SH-SY5Y (cell line): ENCODE data around the gene POU6F2.

Experiments used
- GATA2 ChIP-seq: IDR thresholded peaks from 2 replicates; pipeline ENCODE4 v1.6.1; 2011; ENCODE audit warnings: mild to moderate bottlenecking, low read depth, low read length
- GATA3 ChIP-seq: IDR thresholded peaks from 2 replicates; pipeline ENCODE4 v1.6.1; 2011; ENCODE audit warnings: low read depth, mild to moderate bottlenecking, low read length, moderate library complexity

- TF ChIP-seq GATA2, result no peak
- no peak for TF ChIP-seq GATA3
These were observed 233.9 kb downstream of the POU6F2 start for GRCh38 chr7:39211581-39211980.
